K562 (cell line): Measurements from ENCODE around the gene GALE. TPM values are rescaled to one million over a fixed set of nuclear protein-coding genes. Genes with fewer than 3 reads are reported as not detected.

Source experiments
- ATF3 ChIP-seq, 2 experiments: fragments of 450-650 bp in 1 of 2; sonication (generic) in 1 of 2; formaldehyde crosslinking in 1 of 2; IDR thresholded peaks in 1 of 2; conservative IDR thresholded peaks in 1 of 2; 2 replicates each; pipeline versions ENCODE4 v1.6.1 to v1.8.1; 2016 to 2023; ENCODE audit warnings: mild to moderate bottlenecking in 2 of 2, moderate library complexity in 2 of 2, inconsistent platforms in 1 of 2, missing genetic modification reagents in 1 of 2
- CBX2 ChIP-seq: fragments of 200-600 bp; sonication (generic); IDR thresholded peaks from one replicate; pipeline ENCODE4 v1.6.1; 2012; ENCODE audit warnings: mild to moderate bottlenecking, low read length, inconsistent platforms; ENCODE audit not compliant: insufficient read depth, poor library complexity, severe bottlenecking
- NFE2 ChIP-seq: IDR thresholded peaks from 2 replicates; pipeline ENCODE4 v1.6.1; 2014; ENCODE audit warnings: antibody characterized with exemption, low read depth
- PRDM10 ChIP-seq: fragments of 450-650 bp; IDR thresholded peaks from 2 replicates; pipeline ENCODE4 v1.6.1; 2018; ENCODE audit not compliant: partially characterized antibody
- SMC3 ChIP-seq: conservative IDR thresholded peaks from 2 replicates; pipeline ENCODE4 v1.6.1; 2011; ENCODE audit warnings: low read depth, low read length, improper control_type of control experiment; ENCODE audit not compliant: insufficient read depth
- TSHZ1 ChIP-seq: fragments of 250-450 bp; sonication (Bioruptor Pico); IDR thresholded peaks from 2 replicates; pipeline ENCODE4 v1.4.0; 2020; ENCODE audit warnings: mild to moderate bottlenecking, moderate library complexity
- ZNF407 ChIP-seq: fragments of 450-650 bp; IDR thresholded peaks from 2 replicates; pipeline ENCODE4 v1.6.1; 2016; ENCODE audit warnings: low read depth
- ZNF644 ChIP-seq: fragments of 200-800 bp; sonication (Bioruptor generic); IDR thresholded peaks from 2 replicates; pipeline ENCODE4 v1.6.1; 2016; ENCODE audit warnings: low read depth, missing genetic modification characterization, missing compliant biosample characterization
- polyA plus RNA-seq, 8 experiments: library from polyadenylated mRNA; depleted of rRNA in 4 of 8; stranded (reverse) in 5 of 8; unstranded in 3 of 8; fragments of >200 nt; fragmentation: Nextera tagmentation in 2 of 8; fragmentation: Illumina TruSeq in 1 of 8; extraction: Ambion mirVana in 2 of 8; extraction: Trizol in 1 of 8; gene quantifications; 2 replicates each; pipeline versions ENCODE4 v1.2.1 to v1.2.3, GENCODE V29; 2011 to 2014; ENCODE audit warnings: inconsistent platforms in 1 of 8, missing spikeins in 1 of 8
- total RNA-seq, 7 experiments: library from RNA; depleted of rRNA in 6 of 7; stranded (reverse); fragments of >200 nt in 6 of 7; fragmentation: Illumina TruSeq in 2 of 7; extraction: Trizol in 2 of 7; gene quantifications; 2 replicates each; pipeline versions ENCODE4 v1.2.1 to v1.2.3, GENCODE V29; 2011 to 2021; ENCODE audit warnings: low replicate concordance in 1 of 7

GALE gene
- total and polyA plus RNA-seq, 9 of the 15 experiments (the other 6 are each of a cell fraction or from before 2014, with no cell fraction given), result 8.4 to 139 (median 88.3) TPM

DNA sequence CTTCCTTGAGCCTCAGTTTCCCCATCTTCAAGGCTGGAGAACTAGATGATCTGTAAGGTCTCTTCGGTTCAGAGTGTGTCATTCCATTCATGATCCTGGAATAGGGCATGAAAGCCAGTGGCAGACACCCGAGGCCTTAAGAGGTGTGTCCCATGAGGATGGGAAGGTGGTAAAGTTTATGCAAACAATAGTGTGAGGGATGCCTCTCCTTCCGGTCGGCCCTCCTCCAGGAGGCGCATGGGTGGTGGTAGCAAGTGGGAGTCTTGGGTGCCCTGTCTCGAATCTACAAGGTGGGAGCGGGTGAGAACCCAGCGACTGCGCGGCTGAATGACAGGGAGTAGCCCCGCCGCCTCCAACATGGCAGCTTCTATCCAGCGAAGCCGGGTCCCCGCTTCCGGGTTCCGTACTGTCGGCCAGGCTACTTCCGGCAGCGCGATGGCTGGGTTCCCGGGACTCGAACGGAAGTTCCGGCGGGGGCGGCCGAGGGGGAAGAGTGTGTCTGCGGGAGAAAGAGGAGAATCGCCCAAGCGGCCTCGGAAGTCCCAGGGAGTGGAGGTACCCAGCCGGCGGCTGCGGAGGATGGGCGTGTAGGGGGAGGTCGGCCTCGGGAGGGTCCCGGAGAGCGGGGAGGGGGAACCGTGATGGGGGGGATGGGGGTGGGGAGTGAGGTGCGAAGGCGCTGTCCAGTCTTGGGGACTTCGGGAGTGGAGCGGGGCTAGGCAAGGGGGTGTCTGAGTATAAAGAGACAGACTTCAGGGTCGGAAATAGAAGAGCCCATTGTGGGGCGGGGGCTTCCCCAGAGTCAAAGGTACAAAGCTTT lies 9.6 kb downstream of the GALE start, which contains the start of gene LYPLA2 (continued):
- TF ChIP-seq ZNF407, result no peak
- no peak for TF ChIP-seq NFE2
- TF ChIP-seq PRDM10, result peak; percentile 29
- TF ChIP-seq CBX2, result no peak
- TF ChIP-seq ATF3 (IDR thresholded peaks at IDR 0.05), result no peak
- TF ChIP-seq ATF3 (CRISPR knock-in tag; conservative IDR thresholded peaks at IDR 0.05), result no peak
- TF ChIP-seq TSHZ1 (CRISPR knock-in tag), result no peak
- TF ChIP-seq SMC3, result 0 out of 2 replicates have a peak, but pooled peaks have one; percentile 1
- no peak for TF ChIP-seq ZNF644 (tag)
